Testis (tissue), 3 donors: ENCODE results near the gene KIF26B. TPM values are rescaled to one million over a fixed set of nuclear protein-coding genes. Genes with fewer than 3 reads are reported as not detected.

Experiments
- DNase-seq: peaks from one replicate; pipeline ENCODE4 v3.0.0-alpha.2; 2019
- H3K27ac ChIP-seq, 2 donors: fragments of 200-600 bp; sonication (generic); one replicate each; pipeline ENCODE4 v1.5.1; 2019
- H3K27me3 ChIP-seq: fragments of 200-600 bp; sonication (generic); one replicate; pipeline ENCODE4 v1.5.1; 2019
- H3K36me3 ChIP-seq: fragments of 200-600 bp; sonication (generic); one replicate; pipeline ENCODE4 v1.5.1; 2017; ENCODE audit warnings: low read depth; ENCODE audit errors: missing control alignments
- H3K4me1 ChIP-seq: fragments of 200-600 bp; sonication (generic); one replicate; pipeline ENCODE4 v1.5.1; 2019
- H3K4me3 ChIP-seq, 2 donors: fragments of 200-600 bp; sonication (generic); one replicate each; pipeline ENCODE4 v1.5.1; 2017 to 2019
- H3K9me3 ChIP-seq: fragments of 200-600 bp; sonication (generic); one replicate; pipeline ENCODE4 v1.5.1; 2017
- CTCF ChIP-seq, 3 experiments: fragments of 450-650 bp in 2 of 3; fragments of 200-600 bp in 1 of 3; sonication (generic) in 1 of 3; IDR thresholded peaks; one replicate each; pipeline ENCODE4 v1.5.1; 2016 to 2019; ENCODE audit warnings: antibody characterized with exemption in 3 of 3, mild to moderate bottlenecking in 2 of 3, moderate library complexity in 1 of 3
- POLR2A ChIP-seq: fragments of 450-650 bp; IDR thresholded peaks from one replicate; pipeline ENCODE4 v1.6.1; 2017; ENCODE audit warnings: antibody characterized with exemption, mild to moderate bottlenecking, moderate library complexity
- WGBS, 2 donors: methylation state at CpG; one replicate each; pipeline ENCODE4 v1.1.5; 2018; 5-methylcytosine and 5-hydroxymethylcytosine counted together
- intact Hi-C: fragments of 100-400 bp; cut with DNase I; formaldehyde crosslinking; loops from one replicate; pipeline ENCODE4 v1.15.1; 2023; ENCODE audit warnings: low total_unique reads
- polyA plus RNA-seq: library from polyadenylated mRNA; stranded (reverse); fragments of 350-450 nt; fragmentation: Illumina TruSeq; extraction: RNeasy Lipid Tissue Mini Kit (QIAGEN cat#74804); gene quantifications from one replicate; pipeline ENCODE4 v1.2.3, GENCODE V29; 2014; ENCODE audit warnings: low read depth, low replicate concordance; ENCODE audit not compliant: insufficient read depth
- total RNA-seq, 2 donors: library from RNA; depleted of rRNA; stranded (reverse); fragments of >200 nt; gene quantifications; one replicate each; pipeline ENCODE4 v1.2.3, GENCODE V29; 2016

The KIF26B gene
- total and polyA plus RNA-seq, 3 donors from 2014 or later, result 3.0 to 4.8 (median 3.1) TPM

- no peaks in the 10 kb centered on the region for H3K36me3 ChIP-seq
- DNase-seq, result no peak
- no peaks in the 10 kb centered on the region for H3K9me3 ChIP-seq
- no peak overlapping the region for H3K27ac ChIP-seq
- 45 to 53% methylated on average over 6 of the region's 6 CpGs for WGBS, 2 donors
- intact Hi-C loops, result no loop called here
- TF ChIP-seq CTCF (IDR thresholded peaks at IDR 0.05), result no peak
- TF ChIP-seq POLR2A, result no peak
- no peak overlapping the region for H3K4me3 ChIP-seq
- no peaks in the 10 kb centered on the region for H3K4me1 ChIP-seq
- no peaks in the 10 kb centered on the region for H3K27me3 ChIP-seq
Measured at GRCh38 chr1:245180496-245181157, 25.8 kb downstream of the KIF26B start.

DNA sequence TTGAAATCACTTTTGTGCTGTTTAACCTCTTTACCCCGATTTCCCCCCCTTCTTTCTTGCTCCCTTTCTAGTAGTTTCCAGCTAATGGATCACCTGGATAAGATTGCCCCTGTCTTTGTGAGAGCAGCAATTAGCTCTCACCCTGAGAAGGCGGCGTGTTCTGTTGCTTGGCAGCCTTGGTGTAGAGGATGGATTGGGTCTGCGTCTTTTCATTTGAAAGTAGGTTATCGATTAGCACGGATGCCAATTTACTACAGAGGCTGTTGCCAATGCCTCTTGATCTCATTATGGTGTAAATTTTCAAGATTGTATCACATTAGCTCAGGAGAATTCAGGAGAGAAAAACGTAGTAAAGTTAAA lies 26.4 kb downstream of the KIF26B start:
- no peak for DNase-seq
- Histone ChIP-seq H3K27me3 (no peaks in the 10 kb centered on the region), H3K27ac (no peak overlapping the region), H3K36me3 (no peaks in the 10 kb centered on the region), H3K4me1 (no peaks in the 10 kb centered on the region), H3K4me3 (no peak overlapping the region), H3K9me3 (no peaks in the 10 kb centered on the region)
- intact Hi-C loops, result no loop called here
- 80% methylated on average over 7 of the region's 7 CpGs for WGBS, 2 donors
- TF ChIP-seq CTCF (IDR thresholded peaks at IDR 0.05), result no peak
- TF ChIP-seq POLR2A, result no peak

DNA sequence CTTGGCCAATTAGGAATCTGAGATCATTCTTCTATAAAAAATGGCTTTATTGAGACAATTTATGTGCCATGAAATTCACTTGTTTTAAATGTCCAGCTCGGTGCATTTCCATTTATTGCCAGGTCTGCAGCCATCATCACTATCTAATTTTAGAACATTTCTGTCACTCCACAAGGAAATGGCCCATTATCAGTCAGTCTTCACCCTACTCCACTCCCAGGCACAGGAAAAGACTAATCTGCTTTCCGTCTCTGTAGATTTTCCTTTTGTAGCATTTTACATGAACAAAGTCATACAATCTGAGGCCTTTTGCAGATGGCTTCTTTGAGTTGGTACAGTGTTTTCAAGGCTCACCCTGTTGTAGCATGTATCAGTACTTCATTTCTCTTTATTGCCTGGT lies 27.2 kb downstream of the KIF26B start:
- intact Hi-C loops, result no loop called here
- DNase-seq, result no peak
- Histone ChIP-seq H3K4me1 (no peaks in the 10 kb centered on the region), H3K36me3 (no peaks in the 10 kb centered on the region), H3K27ac (no peak overlapping the region), H3K27me3 (no peaks in the 10 kb centered on the region), H3K9me3 (no peaks in the 10 kb centered on the region), H3K4me3 (no peak overlapping the region)
- TF ChIP-seq CTCF (IDR thresholded peaks at IDR 0.05) (no peak), POLR2A (no peak)
- WGBS, 2 donors, result 87 to 88% methylated on average over 2 of the region's 2 CpGs

GRCh38 chr1:245183429-245183828 lies 28.6 kb downstream of the KIF26B start:
- H3K27ac ChIP-seq, result no peak overlapping the region
- no peaks in the 10 kb centered on the region for H3K36me3 ChIP-seq
- no peak for TF ChIP-seq POLR2A
- TF ChIP-seq CTCF (IDR thresholded peaks at IDR 0.05), result no peak
- H3K27me3 ChIP-seq, result no peaks in the 10 kb centered on the region
- DNase-seq, result no peak
- intact Hi-C loops, result no loop called here
- no peaks in the 10 kb centered on the region for H3K9me3 ChIP-seq
- no peak overlapping the region for H3K4me3 ChIP-seq
- WGBS, 2 donors, result 76 to 89% methylated on average over 3 of the region's 3 CpGs
- no peaks in the 10 kb centered on the region for H3K4me1 ChIP-seq

DNA sequence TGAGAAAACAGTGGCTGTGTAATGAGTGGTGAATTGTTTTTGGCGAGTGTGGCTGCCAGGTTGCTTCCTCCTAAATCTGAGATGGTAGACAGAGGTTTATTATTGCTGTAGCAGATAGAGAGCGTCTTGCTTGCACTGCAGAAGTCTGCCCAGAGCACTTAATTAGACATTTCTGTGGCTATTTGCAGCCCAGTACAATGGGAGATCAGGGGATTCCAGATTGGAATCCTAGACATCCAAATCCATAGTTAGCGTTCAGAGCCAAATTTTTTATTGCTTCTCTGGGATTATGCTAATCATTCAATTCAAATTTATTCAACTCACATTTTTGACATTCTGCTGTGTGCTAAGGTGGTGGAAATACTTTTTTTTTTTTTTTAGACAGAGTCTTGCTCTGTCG lies 30.0 kb downstream of the KIF26B start:
- no peaks in the 10 kb centered on the region for H3K9me3 ChIP-seq
- no peaks in the 10 kb centered on the region for H3K4me1 ChIP-seq
- H3K36me3 ChIP-seq, result no peaks in the 10 kb centered on the region
- intact Hi-C loops, result no loop called here
- TF ChIP-seq CTCF (IDR thresholded peaks at IDR 0.05) (no peak), POLR2A (no peak)
- H3K27ac ChIP-seq, result no peak overlapping the region
- DNase-seq, result no peak
- WGBS, 2 donors, result 51 to 60% methylated on average over 4 of the region's 4 CpGs
- H3K4me3 ChIP-seq, result no peak overlapping the region
- H3K27me3 ChIP-seq, result no peaks in the 10 kb centered on the region
